AG09319 (cell line): ENCODE results near the gene PRTG.

Source experiments
- DNase-seq: peaks from one replicate; pipeline ENCODE4 v3.0.0-alpha.2; 2010; ENCODE audit warnings: low read depth; ENCODE audit errors: extremely low read depth
- CTCF ChIP-seq: IDR thresholded peaks from 2 replicates; pipeline ENCODE4 v1.5.1; 2011; ENCODE audit warnings: low read depth, mild to moderate bottlenecking, inconsistent platforms, low read length, moderate library complexity

Gene PRTG

GRCh38 chr15:55590788-55591187 is 152.2 kb downstream of the PRTG start:
- no peak for TF ChIP-seq CTCF
- DNase-seq, result no peak

- TF ChIP-seq CTCF, result no peak
- no peak for DNase-seq
These were observed 153.7 kb downstream of the PRTG start for GRCh38 chr15:55589287-55589686.

GRCh38 chr15:55588815-55589115 is 154.2 kb downstream of the PRTG start:
- no peak for DNase-seq
- no peak for TF ChIP-seq CTCF

GRCh38 chr15:55588070-55588814 is 154.7 kb downstream of the PRTG start, which contains the start of gene PYGO1:
TSS of gene PYGO1 (minus strand) at chr15:55588345. CDS start at chr15:55587883, 462 bp downstream.
- DNase-seq, result peak; percentile 22

GRCh38 chr15:55587321-55588069 is 155.5 kb downstream of the PRTG start:
- DNase-seq, result no peak
- TF ChIP-seq CTCF, result no peak

More at GRCh38 chr15:55588070-55588814, 154.7 kb downstream of the PRTG start, which contains the start of gene PYGO1:
- no peak for TF ChIP-seq CTCF

- TF ChIP-seq CTCF, result no peak
- no peak for DNase-seq
These were observed 156.1 kb downstream of the PRTG start for GRCh38 chr15:55586808-55587207.

GRCh38 chr15:55576943-55577342 is 166.0 kb downstream of the PRTG start:
- no peak for TF ChIP-seq CTCF
- no peak for DNase-seq
